CD4-positive, CD25-positive, alpha-beta regulatory T cell (primary cell): ENCODE data around the gene PIK3R6. TPM values are rescaled to one million over a fixed set of nuclear protein-coding genes. Genes with fewer than 3 reads are reported as not detected.

Experiments used
- ATAC-seq, 2 donors: fragments of 150-1000 bp; cut with Tn5 transposase; one replicate each; pipeline ENCODE4 v1.10.0; 2021; ENCODE audit warnings: low read depth in 2 of 2, moderate number of reproducible peaks in 2 of 2, moderate library complexity in 1 of 2
- DNase-seq, 3 donors: peaks; one replicate each; pipeline versions ENCODE4 v3.0.0 to v3.0.0-alpha.2; 2012 to 2022; ENCODE audit warnings: mixed read lengths in 1 of 3
- H3K27ac ChIP-seq: one replicate; pipeline ENCODE4 v1.7.0; 2013; ENCODE audit warnings: mild to moderate bottlenecking, low read length; ENCODE audit not compliant: insufficient read depth, poor library complexity, severe bottlenecking
- H3K27me3 ChIP-seq: one replicate; pipeline ENCODE4 v1.7.0; 2013; ENCODE audit warnings: low read length; ENCODE audit not compliant: control insufficient read depth, insufficient read depth
- H3K36me3 ChIP-seq: one replicate; pipeline ENCODE4 v1.7.0; 2013; ENCODE audit warnings: mild to moderate bottlenecking, low read length, moderate library complexity; ENCODE audit not compliant: control insufficient read depth, insufficient read depth
- H3K4me1 ChIP-seq: 2 replicates; pipeline ENCODE4 v1.7.0; 2013; ENCODE audit warnings: mild to moderate bottlenecking, low read length; ENCODE audit not compliant: insufficient read depth, control insufficient read depth, poor library complexity, severe bottlenecking
- H3K4me3 ChIP-seq: one replicate; pipeline ENCODE4 v1.7.0; 2013; ENCODE audit warnings: low read depth, mild to moderate bottlenecking, low read length, moderate library complexity
- H3K9me3 ChIP-seq, 2 experiments: 1 replicate in 1 of 2; 2 replicates in 1 of 2; pipeline ENCODE4 v1.7.0; 2013; ENCODE audit warnings: low read length in 2 of 2, mild to moderate bottlenecking in 1 of 2, moderate library complexity in 1 of 2; ENCODE audit not compliant: control insufficient read depth in 2 of 2
- H3K27ac Mint-ChIP-seq, 3 donors: one replicate each; pipeline ENCODE4 v1.8.0; 2020 to 2022; ENCODE audit warnings: mild to moderate bottlenecking in 3 of 3, mixed read lengths in 3 of 3, moderate library complexity in 2 of 3
- H3K27me3 Mint-ChIP-seq: one replicate; pipeline ENCODE4 v1.8.0; 2022; ENCODE audit warnings: mild to moderate bottlenecking, mixed read lengths
- H3K36me3 Mint-ChIP-seq: one replicate; pipeline ENCODE4 v1.8.0; 2020; ENCODE audit warnings: mixed read lengths
- H3K4me1 Mint-ChIP-seq, 4 donors: one replicate each; pipeline ENCODE4 v1.8.0; 2020 to 2022; ENCODE audit warnings: mixed read lengths in 4 of 4, mild to moderate bottlenecking in 1 of 4
- H3K4me3 Mint-ChIP-seq, 4 donors: one replicate each; pipeline ENCODE4 v1.8.0; 2020 to 2022; ENCODE audit warnings: mild to moderate bottlenecking in 4 of 4, mixed read lengths in 4 of 4, moderate library complexity in 3 of 4
- H3K9me3 Mint-ChIP-seq, 7 donors: one replicate each; pipeline ENCODE4 v1.8.0; 2020 to 2022; ENCODE audit warnings: mixed read lengths in 7 of 7, mild to moderate bottlenecking in 3 of 7, moderate library complexity in 2 of 7
- polyA plus RNA-seq, 4 donors: library from polyadenylated mRNA; unstranded; fragments of 300-500 nt; fragmentation: Illumina TruSeq; gene quantifications; one replicate each; pipeline ENCODE4 v1.2.3, GENCODE V29; 2021
- total RNA-seq: library from RNA; stranded (reverse); gene quantifications from one replicate; pipeline ENCODE4 v1.2.3, GENCODE V29; 2022

Gene PIK3R6
- total and polyA plus RNA-seq, 5 donors from 2014 or later = 1.1 TPM; not detected in 4

DNA sequence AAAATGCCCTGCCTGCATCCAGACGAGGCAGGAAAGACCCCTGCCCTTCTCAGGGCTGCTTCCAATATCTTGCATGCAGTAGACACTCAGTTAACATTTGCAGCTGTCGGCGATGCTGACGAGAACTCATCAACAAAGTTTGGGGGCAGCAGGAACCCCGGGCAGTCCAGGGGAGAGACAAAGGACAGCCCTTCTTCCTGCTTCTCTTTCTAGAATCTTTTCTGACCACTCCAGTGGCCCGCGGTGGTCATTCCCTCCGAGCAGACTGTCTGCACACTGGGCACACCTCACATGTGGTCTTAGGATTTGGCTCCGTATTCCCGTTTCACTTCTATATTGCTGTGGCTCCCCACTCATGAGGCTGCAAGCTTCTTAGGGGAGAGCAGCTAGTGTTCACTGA, 37.3 kb downstream of the PIK3R6 start:
- Histone ChIP-seq H3K4me3 (no peak overlapping the region), H3K9me3 (no peaks in the 10 kb centered on the region), H3K36me3 (no peaks in the 10 kb centered on the region), H3K4me1 (no peaks in the 10 kb centered on the region), H3K27ac (no peak overlapping the region), H3K27me3 (no peaks in the 10 kb centered on the region)
- Mint-ChIP-seq H3K27ac (no peak overlapping the region), H3K27me3 (peaks cover 4% of the 10 kb centered on the region), H3K4me3 (no peak overlapping the region), H3K9me3 (no peaks in the 10 kb centered on the region), H3K36me3 (no peaks in the 10 kb centered on the region), H3K4me1 (no peaks in the 10 kb centered on the region)
- ATAC-seq = no peak
- DNase-seq = no peak

DNA sequence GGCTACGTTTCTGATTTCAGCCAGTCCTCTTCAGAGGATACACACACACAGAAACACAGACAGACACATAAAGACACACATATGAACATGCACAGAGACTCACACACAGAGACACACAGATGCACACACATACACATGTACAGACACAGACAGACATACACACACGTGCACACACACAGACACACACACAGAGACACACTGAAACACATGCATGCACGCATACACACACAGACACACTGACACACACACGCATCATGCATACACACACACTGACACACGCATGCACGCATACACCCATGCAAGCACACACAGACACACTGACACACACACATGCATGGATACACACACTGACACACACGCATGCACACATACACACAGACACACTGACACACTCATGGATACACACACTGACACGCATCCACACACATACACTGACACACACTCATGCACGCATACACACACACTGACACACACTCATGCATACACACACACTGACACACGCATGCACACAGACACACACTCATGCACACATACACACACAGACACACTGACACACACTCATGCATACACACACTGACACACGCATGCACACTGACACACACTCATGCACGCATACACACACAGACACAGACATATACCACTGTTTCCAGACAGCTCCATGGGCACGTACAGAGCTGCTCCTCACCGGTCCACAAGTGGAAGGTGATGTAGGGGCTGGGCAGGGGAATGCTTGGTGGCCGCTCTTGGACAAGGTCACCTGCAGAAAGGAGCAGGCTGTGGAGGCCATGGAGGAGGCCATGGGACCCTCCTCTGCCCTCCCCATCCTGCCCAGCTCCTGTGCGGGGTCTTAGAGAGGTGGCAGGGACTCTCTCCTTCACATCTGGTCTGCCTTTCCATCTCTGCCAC, 38.2 kb downstream of the PIK3R6 start:
- Histone ChIP-seq H3K4me1 (no peaks in the 10 kb centered on the region), H3K9me3 (peaks cover 0 to under 1% of the 10 kb centered on the region in 2 experiments), H3K27me3 (no peaks in the 10 kb centered on the region), H3K36me3 (no peaks in the 10 kb centered on the region), H3K27ac (no peak overlapping the region), H3K4me3 (no peak overlapping the region)
- Mint-ChIP-seq H3K9me3 (peaks cover 0 to 4% (median 0%) of the 10 kb centered on the region in 7 donors), H3K27me3 (no peaks in the 10 kb centered on the region), H3K36me3 (no peaks in the 10 kb centered on the region), H3K4me3 (no peak overlapping the region), H3K4me1 (no peaks in the 10 kb centered on the region), H3K27ac (no peak overlapping the region)
- no peak for DNase-seq
- no peak for ATAC-seq

DNA sequence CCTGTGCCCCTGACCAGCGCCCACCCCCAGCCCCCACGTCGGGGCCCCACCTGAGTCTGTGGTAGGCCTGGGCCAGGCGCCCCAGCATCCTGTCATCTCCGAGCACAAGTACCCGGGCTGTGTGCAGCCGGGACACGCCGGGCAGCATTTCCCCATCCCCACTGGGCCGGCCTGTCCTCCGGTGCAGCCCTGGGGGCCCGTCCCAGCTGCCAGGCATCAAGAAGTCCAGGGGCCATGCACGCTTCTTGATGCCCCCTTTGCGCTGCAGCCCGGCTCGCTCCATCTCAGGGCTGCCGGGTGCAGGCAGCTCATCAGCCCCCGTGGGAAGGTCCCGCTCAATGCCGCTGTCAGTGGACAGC, 39.0 kb downstream of the PIK3R6 start:
- Mint-ChIP-seq H3K9me3 (peaks cover 0 to 6% (median 0%) of the 10 kb centered on the region in 7 donors), H3K27ac (no peak overlapping the region), H3K4me3 (no peak overlapping the region), H3K27me3 (no peaks in the 10 kb centered on the region), H3K36me3 (no peaks in the 10 kb centered on the region), H3K4me1 (no peaks in the 10 kb centered on the region)
- H3K4me3 ChIP-seq = no peak overlapping the region
- ATAC-seq = no peak
- peaks cover 0 to 2% of the 10 kb centered on the region in 2 experiments for H3K9me3 ChIP-seq
- H3K4me1 ChIP-seq = no peaks in the 10 kb centered on the region
- H3K27me3 ChIP-seq = no peaks in the 10 kb centered on the region
- no peak overlapping the region for H3K27ac ChIP-seq
- H3K36me3 ChIP-seq = no peaks in the 10 kb centered on the region
- DNase-seq = no peak

DNA sequence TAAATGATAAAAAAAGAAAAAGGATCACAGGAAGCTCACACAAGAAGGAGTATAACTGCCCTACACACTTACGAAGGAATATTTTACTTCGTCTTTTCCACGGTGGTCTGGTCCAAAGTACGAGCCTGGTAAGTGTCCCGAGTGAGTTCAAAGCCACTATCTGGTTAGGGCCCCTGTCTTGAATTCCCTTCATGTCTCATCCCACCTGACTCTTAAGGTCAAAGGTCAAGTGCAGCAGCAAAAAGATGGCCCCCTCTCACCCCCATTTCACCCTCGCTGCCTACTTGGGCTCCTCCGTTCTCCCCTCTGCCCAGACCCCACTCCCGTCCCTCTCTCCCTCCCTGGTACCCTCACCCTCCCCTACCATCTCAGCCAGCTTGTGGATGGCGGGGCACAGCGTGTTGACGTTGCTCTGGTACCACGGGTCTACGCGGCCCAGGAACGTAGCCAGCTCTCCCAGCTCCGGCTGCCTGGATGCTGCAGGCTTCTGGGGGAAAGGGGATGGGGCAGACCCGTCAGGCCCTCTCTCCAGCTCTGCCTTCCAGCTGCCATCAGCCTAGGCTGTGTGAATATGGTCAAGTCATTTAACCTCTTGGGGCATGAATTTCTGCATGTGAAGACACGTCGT, 40.6 kb downstream of the PIK3R6 start:
- H3K4me3 Mint-ChIP-seq = no peak overlapping the region
- H3K4me3 ChIP-seq = no peak overlapping the region
- DNase-seq (no peak), ATAC-seq (no peak)
- H3K27me3 Mint-ChIP-seq = peaks cover 7% of the 10 kb centered on the region
- H3K36me3 Mint-ChIP-seq = peaks cover 5% of the 10 kb centered on the region
- H3K4me1 ChIP-seq = no peaks in the 10 kb centered on the region
- H3K9me3 ChIP-seq = peaks cover 0 to 2% of the 10 kb centered on the region in 2 experiments
- peak overlapping the region in 1 of 3 donors; percentile 25 for H3K27ac Mint-ChIP-seq
- H3K27me3 ChIP-seq = no peaks in the 10 kb centered on the region
- no peak overlapping the region for H3K27ac ChIP-seq
- no peaks in the 10 kb centered on the region for H3K4me1 Mint-ChIP-seq
- H3K36me3 ChIP-seq = no peaks in the 10 kb centered on the region
- H3K9me3 Mint-ChIP-seq = peaks cover 0 to 6% (median 0%) of the 10 kb centered on the region in 7 donors

DNA sequence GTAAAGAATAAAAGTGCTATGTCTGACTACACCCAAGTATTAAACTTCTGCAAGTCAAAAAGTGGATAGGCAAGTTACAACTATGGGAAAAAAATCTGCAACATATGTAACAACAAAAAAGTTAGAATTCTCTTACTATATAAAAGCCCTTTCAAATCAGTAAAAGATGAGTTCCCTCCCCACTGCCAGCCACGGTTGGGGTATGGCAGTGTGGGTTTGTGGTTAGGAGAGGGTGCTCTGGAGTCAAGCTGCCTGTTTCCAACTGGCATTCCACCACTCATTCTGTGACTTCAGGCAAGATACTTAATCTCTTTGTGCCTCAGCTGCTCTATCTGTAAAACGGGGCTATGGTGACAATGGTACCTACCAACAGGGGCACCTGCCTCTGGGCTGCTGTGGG, 41.7 kb downstream of the PIK3R6 start:
- no peak overlapping the region for H3K4me3 Mint-ChIP-seq
- ATAC-seq (no peak), DNase-seq (no peak)
- peaks cover 11% of the 10 kb centered on the region for H3K27me3 Mint-ChIP-seq
- no peak overlapping the region for H3K4me3 ChIP-seq
- H3K36me3 Mint-ChIP-seq = peaks cover 5% of the 10 kb centered on the region
- no peaks in the 10 kb centered on the region for H3K4me1 ChIP-seq
- H3K27ac ChIP-seq = no peak overlapping the region
- H3K4me1 Mint-ChIP-seq = no peaks in the 10 kb centered on the region
- no peaks in the 10 kb centered on the region for H3K36me3 ChIP-seq
- no peaks in the 10 kb centered on the region for H3K27me3 ChIP-seq
- peaks cover 0 to 2% of the 10 kb centered on the region in 2 experiments for H3K9me3 ChIP-seq
- peaks cover 0 to 6% (median 0%) of the 10 kb centered on the region in 7 donors for H3K9me3 Mint-ChIP-seq
- peak overlapping the region in 1 of 3 donors; percentile 54 for H3K27ac Mint-ChIP-seq

DNA sequence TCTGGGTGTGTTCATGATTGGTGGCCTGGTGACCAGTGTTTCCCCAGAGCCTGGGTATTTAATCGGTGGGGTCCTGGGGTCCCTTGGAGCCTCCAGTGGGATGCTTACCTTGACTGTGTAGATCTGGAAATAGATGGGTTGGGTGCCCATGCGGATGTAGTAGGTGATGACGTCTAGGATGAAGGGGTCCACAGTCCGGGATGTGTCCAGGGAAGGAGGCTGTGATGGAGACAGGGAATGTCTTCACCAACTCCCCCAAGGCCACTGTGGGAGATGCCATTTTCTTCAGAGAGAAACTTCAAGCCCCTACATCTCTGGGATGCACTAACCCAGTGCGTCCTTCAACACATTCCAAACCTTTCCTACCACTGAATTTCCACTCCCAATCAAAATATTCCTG, 44.2 kb downstream of the PIK3R6 start:
- H3K27ac ChIP-seq = no peak overlapping the region
- DNase-seq (no peak), ATAC-seq (no peak)
- Mint-ChIP-seq H3K9me3 (peaks cover 0 to 6% (median 0%) of the 10 kb centered on the region in 7 donors), H3K4me1 (no peaks in the 10 kb centered on the region), H3K27ac (no peak overlapping the region), H3K4me3 (no peak overlapping the region), H3K36me3 (peaks cover 5% of the 10 kb centered on the region), H3K27me3 (peaks cover 11% of the 10 kb centered on the region)
- H3K27me3 ChIP-seq = no peaks in the 10 kb centered on the region
- no peak overlapping the region for H3K4me3 ChIP-seq
- no peaks in the 10 kb centered on the region for H3K4me1 ChIP-seq
- no peaks in the 10 kb centered on the region for H3K36me3 ChIP-seq
- H3K9me3 ChIP-seq = peaks cover 0 to 2% of the 10 kb centered on the region in 2 experiments

DNA sequence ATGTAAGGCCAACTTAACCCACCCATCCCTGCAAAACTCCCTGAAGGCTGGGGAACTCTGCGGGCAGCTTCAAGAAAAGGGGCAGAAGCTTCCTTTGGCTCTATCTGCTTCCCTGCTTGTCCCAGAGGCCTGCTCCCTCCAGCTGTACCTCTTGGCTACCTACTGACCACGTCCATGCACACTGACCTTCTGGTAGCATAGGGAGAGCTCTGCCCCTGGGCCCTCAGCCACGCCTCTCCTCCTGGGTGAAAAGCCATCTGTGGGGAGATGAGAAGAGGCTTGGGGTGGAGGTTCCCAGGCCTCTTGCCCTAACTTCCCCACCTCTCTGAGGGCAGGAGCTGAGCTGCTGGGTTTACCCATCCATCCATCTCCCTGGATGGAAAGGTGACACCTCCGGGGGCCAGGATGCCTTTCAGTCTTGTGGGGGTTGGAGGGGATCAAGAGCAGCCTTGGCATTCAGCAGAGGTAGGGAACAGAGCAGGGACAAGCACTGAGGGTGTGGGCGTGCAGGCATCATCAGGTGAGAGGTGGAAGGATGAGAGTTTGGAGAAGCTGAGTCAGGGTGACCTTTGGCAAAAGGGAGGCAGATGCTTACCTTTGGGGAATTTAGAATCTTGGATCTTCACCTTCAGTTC, 45.0 kb downstream of the PIK3R6 start:
- H3K9me3 Mint-ChIP-seq = peaks cover 0 to 6% (median 0%) of the 10 kb centered on the region in 7 donors
- peak overlapping the region in 1 of 3 donors; percentile 84 for H3K27ac Mint-ChIP-seq
- DNase-seq = no peak

More for the DNA sequence above, 45.0 kb downstream of the PIK3R6 start:
- Histone ChIP-seq H3K4me3 (no peak overlapping the region), H3K4me1 (no peaks in the 10 kb centered on the region), H3K27ac (no peak overlapping the region), H3K9me3 (peaks cover 0 to 2% of the 10 kb centered on the region in 2 experiments), H3K36me3 (no peaks in the 10 kb centered on the region), H3K27me3 (no peaks in the 10 kb centered on the region)
- Mint-ChIP-seq H3K36me3 (peaks cover 5% of the 10 kb centered on the region), H3K4me3 (no peak overlapping the region), H3K27me3 (peaks cover 11% of the 10 kb centered on the region), H3K4me1 (peaks cover 0 to 2% (median 0%) of the 10 kb centered on the region in 4 donors)
- ATAC-seq = no peak
